Mammary epithelial cell (primary cell): ENCODE measurements around the gene SEMA4D.
"Not testable (repeated sequence)": the region's sequence is repeated elsewhere in the genome, so short reads cannot be mapped to it uniquely, and the experiment has no call there.

Experiments
- EZH2 ChIP-seq: IDR thresholded peaks from 2 replicates; pipeline ENCODE4 v1.6.1; 2012; ENCODE audit warnings: low read length, inconsistent platforms, borderline replicate concordance
- TF ChIP-seq, protein P1 (sequence below), 2 donors: IDR thresholded peaks in 1 of 2; conservative IDR thresholded peaks in 1 of 2; 2 replicates each; pipeline ENCODE4 v1.5.1; 2011 to 2012; ENCODE audit warnings: inconsistent platforms in 2 of 2, low read length in 2 of 2, mild to moderate bottlenecking in 2 of 2, control low read depth in 1 of 2, low read depth in 1 of 2; ENCODE audit not compliant: insufficient read depth in 1 of 2; ENCODE audit errors: extremely low read depth in 1 of 2

- TF ChIP-seq, protein P1, sequence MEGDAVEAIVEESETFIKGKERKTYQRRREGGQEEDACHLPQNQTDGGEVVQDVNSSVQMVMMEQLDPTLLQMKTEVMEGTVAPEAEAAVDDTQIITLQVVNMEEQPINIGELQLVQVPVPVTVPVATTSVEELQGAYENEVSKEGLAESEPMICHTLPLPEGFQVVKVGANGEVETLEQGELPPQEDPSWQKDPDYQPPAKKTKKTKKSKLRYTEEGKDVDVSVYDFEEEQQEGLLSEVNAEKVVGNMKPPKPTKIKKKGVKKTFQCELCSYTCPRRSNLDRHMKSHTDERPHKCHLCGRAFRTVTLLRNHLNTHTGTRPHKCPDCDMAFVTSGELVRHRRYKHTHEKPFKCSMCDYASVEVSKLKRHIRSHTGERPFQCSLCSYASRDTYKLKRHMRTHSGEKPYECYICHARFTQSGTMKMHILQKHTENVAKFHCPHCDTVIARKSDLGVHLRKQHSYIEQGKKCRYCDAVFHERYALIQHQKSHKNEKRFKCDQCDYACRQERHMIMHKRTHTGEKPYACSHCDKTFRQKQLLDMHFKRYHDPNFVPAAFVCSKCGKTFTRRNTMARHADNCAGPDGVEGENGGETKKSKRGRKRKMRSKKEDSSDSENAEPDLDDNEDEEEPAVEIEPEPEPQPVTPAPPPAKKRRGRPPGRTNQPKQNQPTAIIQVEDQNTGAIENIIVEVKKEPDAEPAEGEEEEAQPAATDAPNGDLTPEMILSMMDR (conservative IDR thresholded peaks at IDR 0.05 in 1 of 2, IDR thresholded peaks at IDR 0.05 in 1 of 2; ENCODE audit: extremely low read depth in 1 of 2, insufficient read depth in 1 of 2, low read depth in 1 of 2, low read length in 2 of 2) = not testable (repeated sequence)
- TF ChIP-seq EZH2 = not testable (repeated sequence)
Observed at GRCh38 chr9:89371791-89372190, 126.1 kb downstream of the SEMA4D start.
